GM23338 (cell line): ENCODE results near the gene CFDP1.

Source experiments
- CREB1 ChIP-seq: fragments of 250-450 bp; sonication (Bioruptor Pico); IDR thresholded peaks from 2 replicates; pipeline ENCODE4 v1.5.0; 2020; ENCODE audit warnings: low read depth, mild to moderate bottlenecking, moderate library complexity
- EZH2 ChIP-seq: fragments of 200-600 bp; sonication (generic); IDR thresholded peaks from one replicate; pipeline ENCODE4 v1.8.0; 2017; ENCODE audit warnings: antibody characterized with exemption, mild to moderate bottlenecking, low read depth; ENCODE audit not compliant: unreplicated experiment

GRCh38 chr16:75341564-75342307 lies 91.6 kb downstream of the CFDP1 start:
- no peak for TF ChIP-seq EZH2
- no peak for TF ChIP-seq CREB1 (CRISPR knock-in tag)
